Tibial artery (tissue), 4 donors: ENCODE results near the gene CAMTA1.

ENCODE experiments used
- DNase-seq, 2 donors: peaks; one replicate each; pipeline ENCODE4 v3.0.0-alpha.2; 2019
- H3K27ac ChIP-seq, 2 donors: fragments of 200-600 bp; sonication (generic) in 1 of 2; 1 replicate in 1 of 2; 2 replicates in 1 of 2; pipeline ENCODE4 v1.5.1; 2018 to 2019; ENCODE audit warnings: mild to moderate bottlenecking in 1 of 2
- H3K27me3 ChIP-seq, 2 donors: fragments of 200-600 bp; sonication (generic) in 1 of 2; one replicate each; pipeline versions ENCODE4 v1.5.1 to v1.6.0; 2016 to 2019
- H3K36me3 ChIP-seq, 3 donors: fragments of 200-600 bp; sonication (generic) in 2 of 3; one replicate each; pipeline ENCODE4 v1.5.1; 2016 to 2019; ENCODE audit warnings: mild to moderate bottlenecking in 2 of 3
- H3K4me1 ChIP-seq, 4 donors: fragments of 200-600 bp; sonication (generic) in 2 of 4; 1 replicate in 3 of 4; 2 replicates in 1 of 4; pipeline ENCODE4 v1.5.1; 2016 to 2019
- H3K4me3 ChIP-seq, 2 donors: fragments of 200-600 bp; sonication (generic) in 1 of 2; 1 replicate in 1 of 2; 2 replicates in 1 of 2; pipeline ENCODE4 v1.5.1; 2018 to 2019; ENCODE audit warnings: mild to moderate bottlenecking in 2 of 2
- H3K9me3 ChIP-seq, 3 donors: fragments of 200-600 bp; sonication (generic) in 1 of 3; one replicate each; pipeline ENCODE4 v1.5.1; 2016 to 2019
- CTCF ChIP-seq, 2 experiments: fragments of 200-600 bp in 1 of 2; fragments of 450-650 bp in 1 of 2; IDR thresholded peaks; one replicate each; pipeline ENCODE4 v1.5.1; 2017 to 2019; ENCODE audit warnings: antibody characterized with exemption in 2 of 2, mild to moderate bottlenecking in 1 of 2, moderate library complexity in 1 of 2
- intact Hi-C: fragments of 100-400 bp; cut with DNase I; formaldehyde crosslinking; loops from one replicate; pipeline ENCODE4 v1.15.0; 2023; ENCODE audit warnings: low total_unique reads

The CAMTA1 gene

GRCh38 chr1:6761196-6761737 lies 24.0 kb upstream of the CAMTA1 start:
- Histone ChIP-seq H3K27ac (no peak overlapping the region), H3K9me3 (no peaks in the 10 kb centered on the region), H3K4me3 (no peak overlapping the region), H3K4me1 (no peaks in the 10 kb centered on the region), H3K27me3 (peaks cover 0 to 16% of the 10 kb centered on the region in 2 donors), H3K36me3 (no peaks in the 10 kb centered on the region)
- no peak for DNase-seq
- intact Hi-C loops = no loop called here
- no peak for TF ChIP-seq CTCF (IDR thresholded peaks at IDR 0.05)

- Histone ChIP-seq H3K4me3 (no peak overlapping the region), H3K9me3 (no peaks in the 10 kb centered on the region), H3K27me3 (peaks cover 0 to 11% of the 10 kb centered on the region in 2 donors), H3K27ac (no peak overlapping the region), H3K36me3 (no peaks in the 10 kb centered on the region), H3K4me1 (no peaks in the 10 kb centered on the region)
- no peak for DNase-seq
- TF ChIP-seq CTCF (IDR thresholded peaks at IDR 0.05) = no peak
- intact Hi-C loops = no loop called here
These were observed 23.2 kb upstream of the CAMTA1 start for GRCh38 chr1:6762060-6762459.

GRCh38 chr1:6770751-6771440 lies 14.4 kb upstream of the CAMTA1 start:
- Histone ChIP-seq H3K4me3 (no peak overlapping the region), H3K36me3 (no peaks in the 10 kb centered on the region), H3K9me3 (no peaks in the 10 kb centered on the region), H3K4me1 (peaks cover 0 to 11% (median 8%) of the 10 kb centered on the region in 4 donors), H3K27me3 (peaks cover 0 to 13% of the 10 kb centered on the region in 2 donors), H3K27ac (no peak overlapping the region)
- TF ChIP-seq CTCF (IDR thresholded peaks at IDR 0.05) = no peak
- no peak for DNase-seq
- intact Hi-C loops = no loop called here

GRCh38 chr1:6771441-6771769 lies 13.8 kb upstream of the CAMTA1 start:
- H3K9me3 ChIP-seq = no peaks in the 10 kb centered on the region

GRCh38 chr1:6774381-6774780 lies 10.9 kb upstream of the CAMTA1 start:
- Histone ChIP-seq H3K27ac (no peak overlapping the region), H3K36me3 (no peaks in the 10 kb centered on the region), H3K9me3 (no peaks in the 10 kb centered on the region), H3K4me3 (no peak overlapping the region), H3K27me3 (peaks cover 0 to under 1% of the 10 kb centered on the region in 2 donors), H3K4me1 (peaks cover 0 to 11% (median 8%) of the 10 kb centered on the region in 4 donors)
- DNase-seq = no peak
- TF ChIP-seq CTCF (IDR thresholded peaks at IDR 0.05) = no peak
- intact Hi-C loops = no loop called here

More at GRCh38 chr1:6771441-6771769, 13.8 kb upstream of the CAMTA1 start:
- no peak for TF ChIP-seq CTCF (IDR thresholded peaks at IDR 0.05)
- no peak for DNase-seq
- intact Hi-C loops = no loop called here
- H3K36me3 ChIP-seq = no peaks in the 10 kb centered on the region
- peaks cover 0 to 13% of the 10 kb centered on the region in 2 donors for H3K27me3 ChIP-seq
- no peak overlapping the region for H3K4me3 ChIP-seq
- H3K4me1 ChIP-seq = peaks cover 0 to 11% (median 8%) of the 10 kb centered on the region in 4 donors
- H3K27ac ChIP-seq = no peak overlapping the region
